H9 (cell line): ENCODE data around the gene CDH13. TPM values are rescaled to one million over a fixed set of nuclear protein-coding genes. Genes with fewer than 3 reads are reported as not detected.

ENCODE experiments used
- DNase-seq: peaks from one replicate; pipeline ENCODE4 v3.0.0-alpha.2; 2017
- H2AFZ ChIP-seq: one replicate; pipeline ENCODE4 v1.6.1; 2013; ENCODE audit warnings: mild to moderate bottlenecking, low read length, control low read depth, moderate library complexity
- H2AK5ac ChIP-seq: 2 replicates; pipeline ENCODE4 v1.6.1; 2013; ENCODE audit warnings: low read length, control low read depth, mixed read lengths; ENCODE audit not compliant: insufficient read length
- H2BK120ac ChIP-seq: one replicate; pipeline ENCODE4 v1.6.1; 2013; ENCODE audit warnings: low read depth, mild to moderate bottlenecking, low read length, control low read depth, inconsistent platforms; ENCODE audit not compliant: poor library complexity, severe bottlenecking
- H2BK12ac ChIP-seq: 2 replicates; pipeline ENCODE4 v1.6.1; 2013; ENCODE audit warnings: low read length, control low read depth, mixed read lengths, low read depth; ENCODE audit not compliant: insufficient read length
- H2BK15ac ChIP-seq: 2 replicates; pipeline ENCODE4 v1.6.1; 2013; ENCODE audit warnings: low read depth, low read length, control low read depth
- H2BK20ac ChIP-seq: one replicate; pipeline ENCODE4 v1.6.1; 2013; ENCODE audit warnings: low read depth, mild to moderate bottlenecking, low read length, control low read depth, inconsistent platforms; ENCODE audit not compliant: poor library complexity, severe bottlenecking
- H2BK5ac ChIP-seq: 2 replicates; pipeline ENCODE4 v1.6.1; 2013; ENCODE audit warnings: low read length, control low read depth, mixed read lengths; ENCODE audit not compliant: insufficient read length
- H3K14ac ChIP-seq: 2 replicates; pipeline ENCODE4 v1.6.1; 2013; ENCODE audit warnings: low read length, control low read depth; ENCODE audit not compliant: insufficient read depth
- H3K18ac ChIP-seq: 2 replicates; pipeline ENCODE4 v1.6.1; 2013; ENCODE audit warnings: low read depth, mild to moderate bottlenecking, mixed read lengths, low read length, control low read depth; ENCODE audit not compliant: insufficient read length
- H3K23ac ChIP-seq: 2 replicates; pipeline ENCODE4 v1.6.1; 2013; ENCODE audit warnings: low read length, control low read depth, mixed read lengths, low read depth; ENCODE audit not compliant: insufficient read length
- H3K23me2 ChIP-seq: 2 replicates; pipeline ENCODE4 v1.6.1; 2013; ENCODE audit warnings: low read depth, mild to moderate bottlenecking, mixed read lengths, low read length, control low read depth; ENCODE audit not compliant: insufficient read length, poor library complexity, severe bottlenecking
- H3K27ac ChIP-seq: 2 replicates; pipeline ENCODE4 v1.5.1; 2013; ENCODE audit warnings: low read length, control low read depth, mixed read lengths, low read depth; ENCODE audit not compliant: insufficient read length
- H3K27me3 ChIP-seq: 2 replicates; pipeline ENCODE4 v1.6.1; 2013; ENCODE audit warnings: low read length, control low read depth, inconsistent platforms; ENCODE audit not compliant: insufficient read depth
- H3K4ac ChIP-seq: 2 replicates; pipeline ENCODE4 v1.6.1; 2013; ENCODE audit warnings: low read depth, mild to moderate bottlenecking, control low read depth, inconsistent platforms, low read length, moderate library complexity
- H3K4me1 ChIP-seq: 2 replicates; pipeline ENCODE4 v1.6.1; 2013; ENCODE audit warnings: low read length, control low read depth, inconsistent platforms; ENCODE audit not compliant: insufficient read depth
- H3K4me2 ChIP-seq: 2 replicates; pipeline ENCODE4 v1.6.1; 2013; ENCODE audit warnings: low read length, control low read depth, mixed read lengths; ENCODE audit not compliant: insufficient read length, insufficient read depth
- H3K56ac ChIP-seq: 2 replicates; pipeline ENCODE4 v1.6.1; 2013; ENCODE audit warnings: low read depth, mild to moderate bottlenecking, mixed read lengths, low read length, control low read depth; ENCODE audit not compliant: insufficient read length
- H3K79me1 ChIP-seq: 2 replicates; pipeline ENCODE4 v1.6.1; 2013; ENCODE audit warnings: low read depth, mild to moderate bottlenecking, moderate library complexity, low read length, control low read depth, inconsistent platforms; ENCODE audit not compliant: insufficient read depth, poor library complexity, severe bottlenecking
- H3K79me2 ChIP-seq: 2 replicates; pipeline ENCODE4 v1.6.1; 2013; ENCODE audit warnings: low read length, control low read depth, inconsistent platforms; ENCODE audit not compliant: insufficient read depth
- H3K9ac ChIP-seq: 2 replicates; pipeline ENCODE4 v1.6.1; 2013; ENCODE audit warnings: low read length, control low read depth, mixed read lengths; ENCODE audit not compliant: insufficient read length; ENCODE audit errors: extremely low read depth
- H3K9me3 ChIP-seq: one replicate; pipeline ENCODE4 v1.6.1; 2013; ENCODE audit warnings: low read depth, low read length, inconsistent platforms; ENCODE audit not compliant: control insufficient read depth
- H3T11ph ChIP-seq: one replicate; pipeline ENCODE4 v1.6.1; 2013; ENCODE audit warnings: mild to moderate bottlenecking, low read length, control low read depth, inconsistent platforms
- H4K20me1 ChIP-seq: one replicate; pipeline ENCODE4 v1.6.1; 2013; ENCODE audit not compliant: control insufficient read depth, insufficient read length, insufficient read depth
- H4K5ac ChIP-seq: 2 replicates; pipeline ENCODE4 v1.6.1; 2013; ENCODE audit warnings: low read depth, mild to moderate bottlenecking, mixed read lengths, low read length, control low read depth; ENCODE audit not compliant: insufficient read length
- H4K8ac ChIP-seq: replicated peaks from 2 replicates; pipeline ENCODE4 v1.6.1; 2013; ENCODE audit warnings: low read length, control low read depth, mixed read lengths, low read depth; ENCODE audit not compliant: insufficient read length
- H4K91ac ChIP-seq: 2 replicates; pipeline ENCODE4 v1.6.1; 2013; ENCODE audit warnings: low read depth, mild to moderate bottlenecking, moderate library complexity, mixed read lengths, low read length, control low read depth; ENCODE audit not compliant: insufficient read length
- H3K27ac Mint-ChIP-seq, 3 experiments: 2 replicates in 2 of 3; 3 replicates in 1 of 3; pipeline ENCODE4 v1.8.0; 2020 to 2021; ENCODE audit warnings: mixed read lengths in 3 of 3, mild to moderate bottlenecking in 1 of 3, moderate library complexity in 1 of 3
- H3K27me3 Mint-ChIP-seq: 2 replicates; pipeline ENCODE4 v1.8.0; 2021; ENCODE audit warnings: low read depth, mild to moderate bottlenecking, moderate library complexity, mixed read lengths
- H3K36me3 Mint-ChIP-seq, 3 experiments: 2 replicates in 2 of 3; 3 replicates in 1 of 3; pipeline ENCODE4 v1.8.0; 2020 to 2021; ENCODE audit warnings: low read depth in 3 of 3, mixed read lengths in 3 of 3; ENCODE audit not compliant: insufficient read depth in 1 of 3
- H3K4me1 Mint-ChIP-seq, 2 experiments: 2 replicates each; pipeline ENCODE4 v1.8.0; 2020; ENCODE audit warnings: mixed read lengths in 2 of 2
- H3K4me3 Mint-ChIP-seq, 2 experiments: 2 replicates in 1 of 2; 3 replicates in 1 of 2; pipeline ENCODE4 v1.8.0; 2020 to 2021; ENCODE audit warnings: mild to moderate bottlenecking in 2 of 2, mixed read lengths in 2 of 2, moderate library complexity in 1 of 2
- H3K9me3 Mint-ChIP-seq, 2 experiments: 2 replicates in 1 of 2; 3 replicates in 1 of 2; pipeline ENCODE4 v1.8.0; 2020; ENCODE audit warnings: mild to moderate bottlenecking in 2 of 2, mixed read lengths in 2 of 2, moderate library complexity in 1 of 2
- CTCF ChIP-seq: fragments of 200-600 bp; sonication (generic); conservative IDR thresholded peaks from 3 replicates; pipeline ENCODE4 v1.8.0; 2021; ENCODE audit warnings: antibody characterized with exemption, mild to moderate bottlenecking
- total RNA-seq: library from RNA; stranded (reverse); gene quantifications from 2 replicates; pipeline ENCODE4 v1.2.1, GENCODE V29; 2021

Gene CDH13
- total RNA-seq, 1 experiment from 2014 or later: 1.5 TPM

DNA sequence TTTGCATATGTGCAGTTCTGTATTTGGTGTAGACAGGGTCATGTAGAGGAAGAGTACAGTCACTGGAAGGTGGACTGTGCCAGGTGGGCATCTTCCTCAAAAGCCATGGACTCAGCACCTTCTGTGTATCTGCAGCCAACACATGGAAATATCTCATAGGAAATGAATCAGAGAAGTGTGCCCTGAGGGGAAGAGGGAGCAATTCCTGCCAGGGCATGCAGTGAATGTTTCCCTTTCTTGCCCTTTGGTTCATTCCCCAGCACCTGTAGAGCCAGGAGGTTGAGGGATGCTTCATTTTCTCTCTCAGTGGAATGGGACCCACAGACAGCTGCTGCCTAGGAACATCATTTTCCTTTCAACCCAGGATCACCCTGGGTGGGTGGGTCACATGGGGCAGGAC lies 1034.9 kb downstream of the CDH13 start:
- H2AFZ ChIP-seq: no peak overlapping the region
- H4K8ac ChIP-seq: no peak overlapping the region
- no peaks in the 10 kb centered on the region for H4K20me1 ChIP-seq
- H3K27me3 ChIP-seq: no peaks in the 10 kb centered on the region
- Mint-ChIP-seq H3K4me3 (no peak overlapping the region), H3K4me1 (peaks cover 2 to 4% of the 10 kb centered on the region in 2 experiments; a peak in 2 of 4 replicates), H3K36me3 (peaks cover 4 to 11% (median 8%) of the 10 kb centered on the region in 3 experiments; a peak in 4 of 7 replicates), H3K27me3 (no peaks in the 10 kb centered on the region; the same call in 1 of the 2 replicates), H3K27ac (no peak overlapping the region; a peak in 1 of 7 replicates), H3K9me3 (peaks cover 12 to 23% of the 10 kb centered on the region in 2 experiments)
- H4K91ac ChIP-seq: no peak overlapping the region
- H3K23ac ChIP-seq: no peak overlapping the region
- H3K4me2 ChIP-seq: no peak overlapping the region
- H2BK5ac ChIP-seq: no peak overlapping the region
- no peak overlapping the region for H3K56ac ChIP-seq
- H3K27ac ChIP-seq: no peak overlapping the region
- no peak overlapping the region for H2AK5ac ChIP-seq
- no peak overlapping the region for H2BK120ac ChIP-seq
- H3K18ac ChIP-seq: no peak overlapping the region
- no peaks in the 10 kb centered on the region for H3K79me1 ChIP-seq
- H3K14ac ChIP-seq: no peak overlapping the region
- no peak overlapping the region for H2BK15ac ChIP-seq
- H2BK20ac ChIP-seq: no peak overlapping the region
- peaks cover 7% of the 10 kb centered on the region for H3K9me3 ChIP-seq
- no peak for TF ChIP-seq CTCF
- no peaks in the 10 kb centered on the region for H3K23me2 ChIP-seq
- H3K4me1 ChIP-seq: no peaks in the 10 kb centered on the region
- H3T11ph ChIP-seq: no peak overlapping the region
- DNase-seq: no peak
- no peak overlapping the region for H4K5ac ChIP-seq
- no peak overlapping the region for H3K4ac ChIP-seq
- H2BK12ac ChIP-seq: no peak overlapping the region
- H3K9ac ChIP-seq: no peak overlapping the region
- no peaks in the 10 kb centered on the region for H3K79me2 ChIP-seq
